Measurements from ENCODE around the gene NHLRC1. TPM values are rescaled to one million over a fixed set of nuclear protein-coding genes. Genes with fewer than 3 reads are reported as not detected.

NHLRC1 gene
- total RNA-seq, 2 donors from 2014 or later = 2.7 to 4.8 TPM

GRCh38 chr6:18101271-18101670, 21.2 kb downstream of the NHLRC1 start:
- Histone ChIP-seq H3K4me1 (replicated peaks) (no peaks in the 10 kb centered on the region), H3K27me3 (replicated peaks; ENCODE audit: insufficient read depth) (no peaks in the 10 kb centered on the region), H3K27ac (no peak overlapping the region), H3K36me3 (no peaks in the 10 kb centered on the region), H3K9me3 (no peaks in the 10 kb centered on the region), H3K4me3 (no peak overlapping the region)
- no peak for DNase-seq (ENCODE audit: low spot score)
- TF ChIP-seq POLR2AphosphoS5 (IDR thresholded peaks at IDR 0.05) (no peak), POLR2A (IDR thresholded peaks at IDR 0.05) (no peak)
- TF ChIP-seq, protein P1, sequence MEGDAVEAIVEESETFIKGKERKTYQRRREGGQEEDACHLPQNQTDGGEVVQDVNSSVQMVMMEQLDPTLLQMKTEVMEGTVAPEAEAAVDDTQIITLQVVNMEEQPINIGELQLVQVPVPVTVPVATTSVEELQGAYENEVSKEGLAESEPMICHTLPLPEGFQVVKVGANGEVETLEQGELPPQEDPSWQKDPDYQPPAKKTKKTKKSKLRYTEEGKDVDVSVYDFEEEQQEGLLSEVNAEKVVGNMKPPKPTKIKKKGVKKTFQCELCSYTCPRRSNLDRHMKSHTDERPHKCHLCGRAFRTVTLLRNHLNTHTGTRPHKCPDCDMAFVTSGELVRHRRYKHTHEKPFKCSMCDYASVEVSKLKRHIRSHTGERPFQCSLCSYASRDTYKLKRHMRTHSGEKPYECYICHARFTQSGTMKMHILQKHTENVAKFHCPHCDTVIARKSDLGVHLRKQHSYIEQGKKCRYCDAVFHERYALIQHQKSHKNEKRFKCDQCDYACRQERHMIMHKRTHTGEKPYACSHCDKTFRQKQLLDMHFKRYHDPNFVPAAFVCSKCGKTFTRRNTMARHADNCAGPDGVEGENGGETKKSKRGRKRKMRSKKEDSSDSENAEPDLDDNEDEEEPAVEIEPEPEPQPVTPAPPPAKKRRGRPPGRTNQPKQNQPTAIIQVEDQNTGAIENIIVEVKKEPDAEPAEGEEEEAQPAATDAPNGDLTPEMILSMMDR (IDR thresholded peaks at IDR 0.05) = no peak
- intact Hi-C loops (cut with DNase I) = no loop called here
- 100% methylated on average over 1 of the region's 1 CpG for WGBS

DNA sequence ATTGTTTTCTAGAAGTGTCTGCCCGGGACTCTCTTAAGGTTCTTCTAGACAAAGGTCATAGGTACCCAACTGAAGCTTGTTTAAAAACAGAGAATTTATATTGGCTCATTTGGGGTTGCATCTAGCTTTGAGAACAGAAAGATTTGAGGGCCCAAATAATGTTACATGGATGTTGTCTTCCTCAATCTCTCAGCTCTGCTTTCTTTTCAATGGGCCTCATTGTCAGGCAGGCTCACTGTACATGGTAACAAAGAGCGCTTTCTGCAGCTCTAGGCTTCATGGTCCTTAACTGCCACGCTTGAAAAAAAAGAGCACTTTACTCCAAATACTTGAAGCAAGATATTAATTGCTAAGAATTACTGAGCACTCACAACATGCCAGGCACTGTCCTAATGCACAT, 22.2 kb downstream of the NHLRC1 start:
- no peaks in the 10 kb centered on the region for H3K27me3 ChIP-seq (replicated peaks; ENCODE audit: insufficient read depth)
- WGBS = 80% methylated on average over 3 of the region's 3 CpGs
- no peak overlapping the region for H3K4me3 ChIP-seq
- intact Hi-C loops (cut with DNase I) = no loop called here
- no peak for DNase-seq (ENCODE audit: low spot score)
- H3K27ac ChIP-seq = no peak overlapping the region
- H3K9me3 ChIP-seq = no peaks in the 10 kb centered on the region
- H3K4me1 ChIP-seq (replicated peaks) = no peaks in the 10 kb centered on the region
- TF ChIP-seq POLR2AphosphoS5 (IDR thresholded peaks at IDR 0.05) (no peak), POLR2A (IDR thresholded peaks at IDR 0.05) (no peak)
- TF ChIP-seq, protein P1 (IDR thresholded peaks at IDR 0.05) = no peak
- H3K36me3 ChIP-seq = no peaks in the 10 kb centered on the region

DNA sequence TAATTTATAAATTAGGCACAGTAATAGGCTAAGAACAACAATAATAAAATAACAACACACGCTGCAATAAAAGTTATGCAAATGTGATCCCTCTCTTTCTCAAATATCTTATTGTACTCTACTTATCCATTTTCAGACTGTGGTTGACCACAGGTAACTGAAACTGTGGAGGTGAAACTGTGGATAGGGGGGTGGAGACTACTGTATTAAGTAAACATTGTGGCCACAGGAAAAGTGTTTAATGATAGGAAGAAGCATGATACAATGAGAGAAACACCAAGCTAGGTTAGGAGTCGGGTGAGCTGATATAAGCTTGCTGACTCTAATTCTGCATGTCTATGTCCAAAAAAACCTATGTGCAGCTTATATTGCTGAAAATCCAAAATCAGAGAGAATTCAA, 23.0 kb downstream of the NHLRC1 start:
- no peak overlapping the region for H3K27ac ChIP-seq
- TF ChIP-seq POLR2A (IDR thresholded peaks at IDR 0.05) = no peak
- TF ChIP-seq, protein P1 (IDR thresholded peaks at IDR 0.05) = no peak
- TF ChIP-seq POLR2AphosphoS5 (IDR thresholded peaks at IDR 0.05) = no peak
- WGBS = 80% methylated on average over 2 of the region's 2 CpGs
- H3K4me1 ChIP-seq (replicated peaks) = no peaks in the 10 kb centered on the region
- no peak overlapping the region for H3K4me3 ChIP-seq
- DNase-seq (ENCODE audit: low spot score) = no peak
- H3K9me3 ChIP-seq = no peaks in the 10 kb centered on the region
- no peaks in the 10 kb centered on the region for H3K27me3 ChIP-seq (replicated peaks; ENCODE audit: insufficient read depth)
- intact Hi-C loops (cut with DNase I) = no loop called here
- no peaks in the 10 kb centered on the region for H3K36me3 ChIP-seq

DNA sequence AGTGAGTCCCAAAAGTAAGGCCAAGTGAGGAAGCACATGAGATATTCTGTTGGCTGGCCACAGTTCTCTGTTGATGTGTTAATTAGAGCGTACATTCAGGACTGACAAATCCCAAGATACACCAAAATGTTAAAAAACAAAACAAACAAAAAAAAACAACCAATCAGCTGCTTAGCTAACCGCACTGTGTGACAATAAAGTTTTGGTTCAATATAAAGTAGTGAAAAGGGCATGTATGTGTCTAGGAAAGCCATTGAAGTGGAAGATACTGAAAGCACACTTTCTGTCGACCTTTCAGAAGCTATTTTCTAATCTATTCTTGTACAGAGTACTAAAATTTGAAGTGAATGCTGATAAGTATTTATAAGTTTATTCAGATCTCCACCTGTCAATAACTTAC, 26.1 kb downstream of the NHLRC1 start:
- Histone ChIP-seq H3K27me3 (replicated peaks; ENCODE audit: insufficient read depth) (no peaks in the 10 kb centered on the region), H3K36me3 (no peaks in the 10 kb centered on the region), H3K4me1 (replicated peaks) (no peaks in the 10 kb centered on the region), H3K9me3 (no peaks in the 10 kb centered on the region), H3K4me3 (no peak overlapping the region), H3K27ac (no peak overlapping the region)
- 87% methylated on average over 3 of the region's 3 CpGs for WGBS
- TF ChIP-seq POLR2A (IDR thresholded peaks at IDR 0.05) (no peak), POLR2AphosphoS5 (IDR thresholded peaks at IDR 0.05) (no peak)
- TF ChIP-seq, protein P1 (IDR thresholded peaks at IDR 0.05) = no peak
- no peak for DNase-seq (ENCODE audit: low spot score)
- intact Hi-C loops (cut with DNase I) = no loop called here

GRCh38 chr6:18091382-18091781, 31.1 kb downstream of the NHLRC1 start:
- Histone ChIP-seq H3K36me3 (no peaks in the 10 kb centered on the region), H3K4me1 (replicated peaks) (no peaks in the 10 kb centered on the region), H3K4me3 (no peak overlapping the region), H3K27ac (no peak overlapping the region), H3K27me3 (replicated peaks; ENCODE audit: insufficient read depth) (no peaks in the 10 kb centered on the region), H3K9me3 (no peaks in the 10 kb centered on the region)
- intact Hi-C loops (cut with DNase I) = no loop called here
- 87% methylated on average over 1 of the region's 1 CpG for WGBS
- no peak for DNase-seq (ENCODE audit: low spot score)
- no peak for TF ChIP-seq POLR2A (IDR thresholded peaks at IDR 0.05)
- TF ChIP-seq, protein P1 (IDR thresholded peaks at IDR 0.05) = no peak
- no peak for TF ChIP-seq POLR2AphosphoS5 (IDR thresholded peaks at IDR 0.05)
